Measurements from ENCODE around the gene LRBA.

LRBA gene

DNA sequence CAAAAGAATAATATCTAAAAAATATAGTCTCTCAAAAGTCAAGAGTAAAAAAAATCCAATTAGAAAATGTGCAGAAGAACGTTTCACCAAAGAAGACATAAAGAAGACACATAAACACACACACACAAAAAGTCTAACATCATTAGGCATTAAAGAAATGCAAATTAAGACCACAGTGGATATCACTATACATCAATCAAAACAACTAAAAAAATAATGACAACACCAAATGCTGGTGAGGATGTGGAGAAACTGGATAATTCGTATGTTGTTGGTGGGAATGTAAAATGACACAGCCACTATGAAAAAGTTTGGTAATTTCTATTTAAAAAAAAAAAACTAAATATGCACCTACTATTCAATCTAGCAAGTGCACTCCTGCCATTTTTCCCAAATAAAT is 66.4 kb downstream of the LRBA start:
- no peak for TF ChIP-seq CTCF (IDR thresholded peaks at IDR 0.05; ENCODE audit: borderline replicate concordance, extremely low read depth, low read length, poor library complexity, severe bottlenecking)
- no peak for TF ChIP-seq EZH2 (IDR thresholded peaks at IDR 0.05; ENCODE audit: borderline replicate concordance, low read depth, low read length, severe bottlenecking)
- Histone ChIP-seq H3K9me3 (ENCODE audit: insufficient read depth, low read length, severe bottlenecking) (no peaks in the 10 kb centered on the region), H3K4me1 (ENCODE audit: insufficient read depth, low read length) (no peaks in the 10 kb centered on the region), H3K36me3 (ENCODE audit: insufficient read depth, low read length) (no peaks in the 10 kb centered on the region), H3K9ac (ENCODE audit: low read depth, low read length) (no peak overlapping the region), H3K27ac (ENCODE audit: low read length) (no peak overlapping the region), H3K79me2 (ENCODE audit: insufficient read depth, low read length) (no peaks in the 10 kb centered on the region; the same call in none of the 2 replicates), H3K4me2 (ENCODE audit: insufficient read depth, low read length) (no peak overlapping the region), H3K4me3 (ENCODE audit: low read depth in 1 of 2, low read length in 2 of 2) (no peak overlapping the region), H3K27me3 (ENCODE audit: insufficient read depth, low read length, poor library complexity) (no peaks in the 10 kb centered on the region), H4K20me1 (ENCODE audit: insufficient read depth, low read length) (0 out of 2 replicates have a peak, but pooled peaks cover 2% of the 10 kb centered on the region), H2AFZ (ENCODE audit: low read depth, low read length) (no peak overlapping the region)
- DNase-seq (no peak), ATAC-seq (ENCODE audit: insufficient read depth, low read depth) (no peak)

DNA sequence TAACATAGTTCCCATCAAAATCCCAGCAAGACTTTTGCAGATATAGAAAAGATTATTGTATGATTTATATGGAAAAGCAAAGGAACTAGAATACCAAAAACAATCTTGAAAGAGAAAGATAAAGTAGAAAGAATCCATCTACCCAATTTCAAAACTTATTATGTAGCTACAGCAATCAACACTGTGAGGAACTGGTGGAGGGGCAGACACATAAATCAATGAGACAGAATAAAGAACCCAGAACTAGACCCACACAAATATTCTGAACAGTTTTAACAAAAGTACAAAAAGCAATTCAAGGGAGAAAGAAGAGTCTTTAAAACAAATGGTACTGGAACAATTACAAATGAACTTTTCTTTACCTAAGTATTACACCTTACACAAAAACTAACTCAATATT is 67.0 kb downstream of the LRBA start:
- Histone ChIP-seq H3K36me3 (ENCODE audit: insufficient read depth, low read length) (no peaks in the 10 kb centered on the region), H3K79me2 (ENCODE audit: insufficient read depth, low read length) (no peaks in the 10 kb centered on the region; the same call in none of the 2 replicates), H3K9me3 (ENCODE audit: insufficient read depth, low read length, severe bottlenecking) (no peaks in the 10 kb centered on the region), H3K9ac (ENCODE audit: low read depth, low read length) (no peak overlapping the region), H3K4me2 (ENCODE audit: insufficient read depth, low read length) (no peak overlapping the region), H3K27ac (ENCODE audit: low read length) (no peak overlapping the region), H3K4me3 (ENCODE audit: low read depth in 1 of 2, low read length in 2 of 2) (no peak overlapping the region), H4K20me1 (ENCODE audit: insufficient read depth, low read length) (0 out of 2 replicates have a peak, but pooled peaks cover 3% of the 10 kb centered on the region), H3K27me3 (ENCODE audit: insufficient read depth, low read length, poor library complexity) (no peaks in the 10 kb centered on the region), H3K4me1 (ENCODE audit: insufficient read depth, low read length) (no peaks in the 10 kb centered on the region), H2AFZ (ENCODE audit: low read depth, low read length) (no peak overlapping the region)
- DNase-seq: no peak
- TF ChIP-seq EZH2 (IDR thresholded peaks at IDR 0.05; ENCODE audit: borderline replicate concordance, low read depth, low read length, severe bottlenecking): no peak
- no peak for ATAC-seq (ENCODE audit: insufficient read depth, low read depth)

DNA sequence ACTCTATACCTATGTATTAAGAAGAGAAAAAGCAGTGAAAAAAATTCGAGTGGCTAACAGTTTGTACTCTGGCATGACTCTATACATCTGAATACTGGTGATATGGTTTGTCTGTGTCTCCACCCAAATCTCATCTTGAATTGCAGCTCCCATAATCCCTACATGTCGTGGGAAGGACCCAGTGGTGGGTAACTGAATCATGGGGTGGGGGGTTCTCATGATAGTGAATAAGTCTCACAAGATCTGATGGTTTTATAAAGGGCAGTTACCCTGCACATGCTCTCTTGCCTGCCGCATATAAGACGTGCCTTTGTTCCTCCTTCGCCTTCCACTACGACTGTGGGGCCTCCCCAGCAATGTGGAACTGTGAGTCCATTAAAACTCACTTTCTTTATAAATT is 70.4 kb downstream of the LRBA start:
- Histone ChIP-seq H3K27ac (ENCODE audit: low read length) (no peak overlapping the region), H3K36me3 (ENCODE audit: insufficient read depth, low read length) (no peaks in the 10 kb centered on the region), H2AFZ (ENCODE audit: low read depth, low read length) (no peak overlapping the region), H3K4me3 (ENCODE audit: low read depth in 1 of 2, low read length in 2 of 2) (no peak overlapping the region), H3K4me2 (ENCODE audit: insufficient read depth, low read length) (no peak overlapping the region), H3K9me3 (ENCODE audit: insufficient read depth, low read length, severe bottlenecking) (no peaks in the 10 kb centered on the region), H3K9ac (ENCODE audit: low read depth, low read length) (no peak overlapping the region), H4K20me1 (ENCODE audit: insufficient read depth, low read length) (0 out of 2 replicates have a peak, but pooled peaks cover 4% of the 10 kb centered on the region), H3K79me2 (ENCODE audit: insufficient read depth, low read length) (peaks cover 2% of the 10 kb centered on the region), H3K27me3 (ENCODE audit: insufficient read depth, low read length, poor library complexity) (no peaks in the 10 kb centered on the region), H3K4me1 (ENCODE audit: insufficient read depth, low read length) (no peaks in the 10 kb centered on the region)
- ATAC-seq (ENCODE audit: insufficient read depth, low read depth): no peak
- TF ChIP-seq EZH2 (IDR thresholded peaks at IDR 0.05; ENCODE audit: borderline replicate concordance, low read depth, low read length, severe bottlenecking) (no peak), CTCF (IDR thresholded peaks at IDR 0.05; ENCODE audit: borderline replicate concordance, extremely low read depth, low read length, poor library complexity, severe bottlenecking) (no peak)
- no peak for DNase-seq

GRCh38 chr4:150943818-150944217 is 71.3 kb downstream of the LRBA start:
- H3K79me2 ChIP-seq (ENCODE audit: insufficient read depth, low read length): peaks cover 2% of the 10 kb centered on the region
- no peak for ATAC-seq (ENCODE audit: insufficient read depth, low read depth)

More at GRCh38 chr4:150943818-150944217, 71.3 kb downstream of the LRBA start:
- DNase-seq: no peak
- 0 out of 2 replicates have a peak, but pooled peaks cover 7% of the 10 kb centered on the region for H4K20me1 ChIP-seq (ENCODE audit: insufficient read depth, low read length)
- no peak for TF ChIP-seq CTCF (IDR thresholded peaks at IDR 0.05; ENCODE audit: borderline replicate concordance, extremely low read depth, low read length, poor library complexity, severe bottlenecking)
- TF ChIP-seq EZH2 (IDR thresholded peaks at IDR 0.05; ENCODE audit: borderline replicate concordance, low read depth, low read length, severe bottlenecking): no peak
- no peaks in the 10 kb centered on the region for H3K36me3 ChIP-seq (ENCODE audit: insufficient read depth, low read length)
- no peak overlapping the region for H3K9ac ChIP-seq (ENCODE audit: low read depth, low read length)
- no peak overlapping the region for H2AFZ ChIP-seq (ENCODE audit: low read depth, low read length)
- no peaks in the 10 kb centered on the region for H3K27me3 ChIP-seq (ENCODE audit: insufficient read depth, low read length, poor library complexity)
- H3K4me1 ChIP-seq (ENCODE audit: insufficient read depth, low read length): no peaks in the 10 kb centered on the region
- no peak overlapping the region for H3K4me3 ChIP-seq (ENCODE audit: low read depth in 1 of 2, low read length in 2 of 2)
- H3K27ac ChIP-seq (ENCODE audit: low read length): no peak overlapping the region
- no peaks in the 10 kb centered on the region for H3K9me3 ChIP-seq (ENCODE audit: insufficient read depth, low read length, severe bottlenecking)
- no peak overlapping the region for H3K4me2 ChIP-seq (ENCODE audit: insufficient read depth, low read length)
